Mesenchymal stem cell (in vitro differentiated cells and primary cell): ENCODE results near the gene GATA1. TPM values are rescaled to one million over a fixed set of nuclear protein-coding genes. Genes with fewer than 3 reads are reported as not detected.

Source experiments
- DNase-seq: peaks from one replicate; pipeline ENCODE4 v3.0.0-alpha.2; 2013
- H2AFZ ChIP-seq: one replicate; pipeline ENCODE4 v1.6.1; 2013; ENCODE audit warnings: low read depth, mild to moderate bottlenecking, control low read depth, inconsistent platforms, low read length, moderate library complexity
- H2AK5ac ChIP-seq: 2 replicates; pipeline ENCODE4 v1.6.1; 2013; ENCODE audit warnings: low read length, moderate library complexity, mild to moderate bottlenecking, inconsistent platforms; ENCODE audit not compliant: severe bottlenecking
- H2BK120ac ChIP-seq: one replicate; pipeline ENCODE4 v1.6.1; 2013; ENCODE audit warnings: low read depth, mild to moderate bottlenecking, inconsistent platforms, low read length, moderate library complexity
- H2BK12ac ChIP-seq, 2 experiments: one replicate each; pipeline ENCODE4 v1.6.1; 2013; ENCODE audit warnings: inconsistent platforms in 2 of 2, low read length in 2 of 2, mild to moderate bottlenecking in 2 of 2, moderate library complexity in 2 of 2, control low read depth in 1 of 2
- H2BK15ac ChIP-seq: one replicate; pipeline ENCODE4 v1.6.1; 2013; ENCODE audit warnings: mild to moderate bottlenecking, low read depth, inconsistent platforms; ENCODE audit not compliant: poor library complexity, severe bottlenecking
- H2BK5ac ChIP-seq: 2 replicates; pipeline ENCODE4 v1.6.1; 2013; ENCODE audit warnings: low read depth, mild to moderate bottlenecking, low read length, control low read depth, inconsistent platforms; ENCODE audit not compliant: poor library complexity, severe bottlenecking
- H3K14ac ChIP-seq, 2 experiments: one replicate each; pipeline ENCODE4 v1.6.1; 2013; ENCODE audit warnings: inconsistent platforms in 2 of 2, low read length in 2 of 2, control low read depth in 1 of 2, mild to moderate bottlenecking in 1 of 2, moderate library complexity in 1 of 2
- H3K18ac ChIP-seq, 2 experiments: one replicate each; pipeline ENCODE4 v1.6.1; 2013; ENCODE audit warnings: inconsistent platforms in 2 of 2, low read length in 2 of 2, control low read depth in 1 of 2, low read depth in 1 of 2, mild to moderate bottlenecking in 1 of 2
- H3K23ac ChIP-seq, 2 experiments: one replicate each; pipeline ENCODE4 v1.6.1; 2013; ENCODE audit warnings: inconsistent platforms in 2 of 2, low read length in 2 of 2, mild to moderate bottlenecking in 2 of 2, moderate library complexity in 2 of 2, control low read depth in 1 of 2
- H3K27ac ChIP-seq: 2 replicates; pipeline ENCODE4 v1.5.1; 2013; ENCODE audit warnings: mild to moderate bottlenecking, moderate library complexity, low read length, control low read depth, inconsistent platforms; ENCODE audit not compliant: poor library complexity, severe bottlenecking
- H3K27me3 ChIP-seq, 2 experiments: 2 replicates each; pipeline versions ENCODE4 v1.6.1 to v1.7.0; 2013; ENCODE audit warnings: low read length in 2 of 2, mild to moderate bottlenecking in 2 of 2, moderate library complexity in 2 of 2, control low read depth in 1 of 2, inconsistent platforms in 1 of 2; ENCODE audit not compliant: control insufficient read depth in 1 of 2, insufficient read depth in 1 of 2
- H3K36me3 ChIP-seq, 2 experiments: 2 replicates each; pipeline versions ENCODE4 v1.6.1 to v1.7.0; 2013; ENCODE audit warnings: low read length in 2 of 2, control low read depth in 1 of 2, inconsistent platforms in 1 of 2, low read depth in 1 of 2, mild to moderate bottlenecking in 1 of 2; ENCODE audit not compliant: insufficient read depth in 2 of 2, control insufficient read depth in 1 of 2
- H3K4ac ChIP-seq, 2 experiments: one replicate each; pipeline ENCODE4 v1.6.1; 2013; ENCODE audit warnings: inconsistent platforms in 2 of 2, low read length in 2 of 2, mild to moderate bottlenecking in 2 of 2, moderate library complexity in 2 of 2, control low read depth in 1 of 2, low read depth in 1 of 2
- H3K4me1 ChIP-seq: 2 replicates; pipeline ENCODE4 v1.6.1; 2013; ENCODE audit warnings: low read depth, low read length, control low read depth; ENCODE audit not compliant: control insufficient read depth, insufficient read depth
- H3K4me2 ChIP-seq: 2 replicates; pipeline ENCODE4 v1.6.1; 2013; ENCODE audit warnings: low read length, mild to moderate bottlenecking, inconsistent platforms; ENCODE audit not compliant: poor library complexity, severe bottlenecking
- H3K4me3 ChIP-seq, 2 experiments: 2 replicates each; pipeline versions ENCODE4 v1.5.1 to v1.7.0; 2013; ENCODE audit warnings: low read length in 2 of 2, mild to moderate bottlenecking in 2 of 2, control low read depth in 1 of 2, low read depth in 1 of 2; ENCODE audit not compliant: insufficient read depth in 1 of 2
- H3K79me1 ChIP-seq: replicated peaks from 2 replicates; pipeline ENCODE4 v1.6.1; 2013; ENCODE audit warnings: mild to moderate bottlenecking, control low read depth, low read length, inconsistent platforms; ENCODE audit not compliant: poor library complexity, severe bottlenecking
- H3K9ac ChIP-seq: 2 replicates; pipeline ENCODE4 v1.7.0; 2013; ENCODE audit warnings: mild to moderate bottlenecking, low read length, moderate library complexity
- H3K9me3 ChIP-seq: 2 replicates; pipeline ENCODE4 v1.7.0; 2013; ENCODE audit warnings: mild to moderate bottlenecking, low read length; ENCODE audit not compliant: control insufficient read depth
- H4K8ac ChIP-seq: one replicate; pipeline ENCODE4 v1.6.1; 2013; ENCODE audit warnings: inconsistent platforms, mild to moderate bottlenecking, low read length, moderate library complexity
- H4K91ac ChIP-seq: one replicate; pipeline ENCODE4 v1.6.1; 2013; ENCODE audit warnings: mild to moderate bottlenecking, low read length, inconsistent platforms
- WGBS: methylation state at CpG from one replicate; pipeline ENCODE4 v1.1.7; 2013; ENCODE audit warnings: mixed read lengths; 5-methylcytosine and 5-hydroxymethylcytosine counted together
- small RNA-seq: library from polyadenylated mRNA; stranded (forward); fragments of <200 nt; extraction: miRNeasy Mini kit (QIAGEN cat#:217004); gene quantifications from one replicate; pipeline ENCODE3, GENCODE V24; 2013; ENCODE audit warnings: low read depth

GATA1 gene

GRCh38 chrX:48834383-48834709, 48.0 kb downstream of the GATA1 start:
- H3K14ac ChIP-seq = no peak overlapping the region
- no peak for DNase-seq
- no peaks in the 10 kb centered on the region for H3K9me3 ChIP-seq
- WGBS = 13% methylated on average over 4 of the region's 7 CpGs
- H3K4me3 ChIP-seq = no peak overlapping the region
- H2BK5ac ChIP-seq = no peak overlapping the region
- no peak overlapping the region for H2BK12ac ChIP-seq
- H3K23ac ChIP-seq = no peak overlapping the region
- H3K27ac ChIP-seq = no peak overlapping the region
- no peaks in the 10 kb centered on the region for H3K79me1 ChIP-seq
- peaks cover 33 to 67% of the 10 kb centered on the region in 2 experiments for H3K27me3 ChIP-seq
- H3K36me3 ChIP-seq = no peaks in the 10 kb centered on the region
- no peak overlapping the region for H3K18ac ChIP-seq
- no peak overlapping the region for H3K4ac ChIP-seq
- H2AFZ ChIP-seq = no peak overlapping the region
- no peak overlapping the region for H3K9ac ChIP-seq
- no peak overlapping the region for H2AK5ac ChIP-seq
- H3K4me1 ChIP-seq = peaks cover 12% of the 10 kb centered on the region
- H2BK15ac ChIP-seq = no peak overlapping the region
- H4K8ac ChIP-seq = no peak overlapping the region
- no peak overlapping the region for H4K91ac ChIP-seq
- no peak overlapping the region for H2BK120ac ChIP-seq
- no peak overlapping the region for H3K4me2 ChIP-seq

GRCh38 chrX:48835524-48836329, 49.3 kb downstream of the GATA1 start, which contains the start of gene PCSK1N:
Gene PCSK1N (minus strand): TSS chrX:48835610. CDS start chrX:48835532, 78 bp downstream.
- no peak within 1 kb of the TSS for H3K9ac ChIP-seq
- WGBS = 27% methylated on average over 11 of the region's 35 CpGs
- no peak within 1 kb of the TSS for H3K4ac ChIP-seq

GRCh38 chrX:48839686-48840085, 53.3 kb downstream of the GATA1 start:
- no peak overlapping the region for H3K9ac ChIP-seq
- H3K14ac ChIP-seq = no peak overlapping the region
- H3K4me2 ChIP-seq = no peak overlapping the region
- H3K4me1 ChIP-seq = peaks cover 5% of the 10 kb centered on the region
- no peak overlapping the region for H2BK5ac ChIP-seq
- H3K18ac ChIP-seq = no peak overlapping the region
- 93% methylated on average over 7 of the region's 10 CpGs for WGBS
- no peak overlapping the region for H2AK5ac ChIP-seq
- H4K91ac ChIP-seq = no peak overlapping the region
- H3K79me1 ChIP-seq = no peaks in the 10 kb centered on the region
- no peak overlapping the region for H3K23ac ChIP-seq
- no peak overlapping the region for H3K4me3 ChIP-seq
- no peak overlapping the region for H4K8ac ChIP-seq
- H2AFZ ChIP-seq = no peak overlapping the region
- H3K27ac ChIP-seq = no peak overlapping the region
- peaks cover 12 to 15% of the 10 kb centered on the region in 2 experiments for H3K27me3 ChIP-seq
- no peak overlapping the region for H2BK15ac ChIP-seq
- no peak overlapping the region for H2BK120ac ChIP-seq
- no peaks in the 10 kb centered on the region for H3K36me3 ChIP-seq
- DNase-seq = no peak
- no peak overlapping the region for H2BK12ac ChIP-seq
- H3K9me3 ChIP-seq = no peaks in the 10 kb centered on the region
- no peak overlapping the region for H3K4ac ChIP-seq

More at GRCh38 chrX:48835524-48836329, 49.3 kb downstream of the GATA1 start, which contains the start of gene PCSK1N:
- no peak within 1 kb of the TSS for H3K23ac ChIP-seq
- peaks cover 30 to 54% of the 10 kb centered on the region in 2 experiments for H3K27me3 ChIP-seq
- no peak within 1 kb of the TSS for H4K8ac ChIP-seq
- no peaks in the 10 kb centered on the region for H3K79me1 ChIP-seq
- no peak within 1 kb of the TSS for H2AFZ ChIP-seq
- H3K4me1 ChIP-seq = peaks cover 12% of the 10 kb centered on the region
- H2AK5ac ChIP-seq = no peak within 1 kb of the TSS
- peak within 1 kb of the TSS in 1 of 2 experiments; percentile 42 for H3K4me3 ChIP-seq
- H2BK5ac ChIP-seq = no peak within 1 kb of the TSS
- no peaks in the 10 kb centered on the region for H3K9me3 ChIP-seq
- H2BK12ac ChIP-seq = no peak within 1 kb of the TSS
- DNase-seq = no peak
- peak within 1 kb of the TSS; percentile 14 for H3K4me2 ChIP-seq
- no peak within 1 kb of the TSS for H3K14ac ChIP-seq
- H3K18ac ChIP-seq = no peak within 1 kb of the TSS
- no peak within 1 kb of the TSS for H3K27ac ChIP-seq
- H2BK15ac ChIP-seq = no peak within 1 kb of the TSS
- no peak within 1 kb of the TSS for H2BK120ac ChIP-seq
- H4K91ac ChIP-seq = no peak within 1 kb of the TSS
- no peaks in the 10 kb centered on the region for H3K36me3 ChIP-seq

Small RNA genes lying within 50 kb of the gene (small RNA-seq; reads per million reads assigned to genes)
- gene RNU6-29P = not detected
